Stimulated activated CD8-positive, alpha-beta memory T cell treated with anti-CD3 and anti-CD28 coated beads, Interleukin-12 subunit alpha, Interleukin-12 subunit beta, amount 100 ng/mL, for 24 hours (primary cell): ENCODE data around the gene ADGRL4.
"Not testable (repeated sequence)": the region's sequence is repeated elsewhere in the genome, so short reads cannot be mapped to it uniquely, and the experiment has no call there.

ENCODE experiments used
- DNase-seq: peaks from one replicate; pipeline ENCODE4 v3.0.0-alpha.2; 2020; ENCODE audit errors: extremely low read depth

Gene ADGRL4

DNA sequence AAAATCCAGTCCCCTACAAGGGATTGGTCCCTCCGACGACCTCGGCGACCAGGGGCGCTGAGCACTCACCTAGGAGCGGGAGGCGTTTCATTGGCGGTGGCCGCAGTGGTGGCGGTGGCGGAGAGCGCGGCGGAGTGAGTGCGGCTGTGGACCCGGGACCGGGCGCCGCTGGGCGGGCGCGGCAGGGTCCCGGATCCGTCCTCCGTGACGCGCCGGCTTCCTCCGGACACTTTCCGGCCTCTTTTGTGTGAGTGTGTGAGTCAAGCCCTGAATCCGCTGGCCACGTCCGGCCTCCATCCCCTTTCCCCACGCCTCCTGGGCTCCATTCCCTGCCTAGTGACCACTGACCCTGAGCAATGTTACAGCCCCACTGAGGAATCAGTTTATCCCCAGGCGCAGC, at the start of gene ADGRL4:
ADGRL4 (minus strand) TSS at position 167 of the 400 bp plus-strand sequence; CDS start at position 91, 76 bp downstream.
- no peak for DNase-seq

DNA sequence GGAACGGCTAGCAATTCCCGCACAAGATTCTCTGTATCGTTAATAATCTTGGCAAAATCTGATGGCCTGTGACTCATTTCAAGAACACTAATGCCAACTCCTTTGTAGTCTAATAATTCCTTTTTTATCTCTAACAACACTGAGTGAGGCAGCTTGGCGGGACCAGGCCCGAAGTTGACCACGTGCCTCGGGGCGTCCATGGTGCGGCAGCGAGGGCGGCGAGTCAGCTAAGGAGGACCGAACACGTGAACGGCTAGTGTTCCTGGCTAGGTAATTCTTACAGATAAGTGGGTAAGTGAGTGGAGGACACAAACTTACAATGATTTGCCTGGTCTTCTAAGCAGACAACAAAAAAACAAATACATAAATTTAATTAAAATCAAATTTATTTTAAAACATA, 49.3 kb upstream of the ADGRL4 start:
- DNase-seq, result no peak

DNA sequence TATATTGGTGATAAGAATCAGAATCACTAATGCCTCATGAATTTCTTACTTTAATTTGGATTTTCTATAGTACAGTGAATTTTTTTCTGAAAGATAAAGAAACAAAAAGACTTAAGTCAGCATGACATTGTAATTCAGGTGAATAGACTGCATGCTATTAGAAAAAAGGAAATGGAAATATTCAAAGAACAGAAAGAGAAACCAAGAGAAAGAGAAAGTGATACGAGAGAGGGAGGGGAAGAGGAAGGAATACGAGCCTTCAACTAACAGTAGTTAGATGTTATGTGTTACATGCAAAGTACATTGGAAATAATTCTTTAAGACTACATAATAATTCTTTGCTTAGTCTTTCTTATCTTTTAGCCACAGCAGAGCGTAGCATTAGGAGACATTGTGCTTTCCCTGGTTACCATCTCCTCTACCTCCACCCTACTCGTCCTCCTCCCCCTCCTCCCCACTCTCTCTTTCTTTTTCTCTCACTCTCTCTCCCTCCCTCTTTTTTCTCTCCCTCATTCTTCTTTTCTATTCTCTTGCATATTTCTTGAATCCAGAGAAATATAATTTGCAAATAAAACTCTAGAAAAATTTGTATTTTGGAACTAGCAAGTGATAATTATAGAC, 46.4 kb upstream of the ADGRL4 start:
- no peak for DNase-seq

DNA sequence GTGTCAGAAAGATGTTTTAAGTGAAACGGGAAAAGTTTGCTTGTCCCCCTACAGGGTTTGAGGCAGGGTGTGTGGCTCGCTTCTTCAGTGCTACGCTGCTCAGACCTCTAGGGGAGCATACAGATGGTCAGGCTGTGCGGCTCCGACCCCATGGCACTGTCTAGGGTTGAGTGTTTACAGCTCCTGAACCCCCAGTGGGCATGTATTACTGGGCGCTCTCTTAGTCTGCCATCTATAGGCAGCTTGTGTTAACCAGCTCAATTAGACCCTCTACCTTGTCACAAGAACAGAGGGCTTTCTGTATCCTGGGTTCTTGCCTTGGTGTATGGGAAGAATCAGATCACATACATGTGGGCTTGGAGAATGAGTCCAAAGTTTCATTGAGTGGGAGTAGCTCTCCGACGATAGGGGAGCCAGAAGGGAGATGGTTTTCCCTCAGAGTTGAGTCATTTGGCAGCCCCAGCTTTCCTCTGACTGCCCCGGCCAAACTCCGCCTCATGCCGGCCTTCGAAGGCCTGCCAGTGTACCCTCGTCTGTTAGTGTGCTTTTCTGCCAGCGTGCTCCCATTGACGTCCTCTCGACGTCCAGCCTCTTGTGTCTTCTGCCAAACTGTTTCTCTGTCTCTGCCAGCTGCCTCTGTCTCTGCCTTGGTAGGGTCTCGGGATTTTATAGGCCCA, 38.6 kb upstream of the ADGRL4 start:
- no peak for DNase-seq

DNA sequence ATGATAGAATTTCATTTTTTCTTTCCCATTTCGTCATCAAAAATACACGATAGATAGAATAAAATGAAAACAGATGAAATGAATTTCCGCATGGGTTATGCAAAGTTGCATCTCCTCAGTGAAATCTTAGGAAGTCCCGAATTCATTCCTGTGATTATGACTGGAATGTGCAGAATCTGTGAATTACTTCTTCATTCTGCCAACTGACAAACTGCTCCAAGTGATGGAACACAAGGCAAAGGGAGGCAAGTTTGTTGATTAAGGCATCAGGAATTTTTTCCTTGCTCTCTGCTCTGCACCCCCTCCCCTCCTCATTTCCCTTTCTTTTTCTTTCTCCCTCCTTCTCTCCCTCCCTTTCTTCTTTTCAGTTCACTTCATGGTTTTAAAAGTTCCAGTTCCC, 37.0 kb upstream of the ADGRL4 start:
- no peak for DNase-seq

DNA sequence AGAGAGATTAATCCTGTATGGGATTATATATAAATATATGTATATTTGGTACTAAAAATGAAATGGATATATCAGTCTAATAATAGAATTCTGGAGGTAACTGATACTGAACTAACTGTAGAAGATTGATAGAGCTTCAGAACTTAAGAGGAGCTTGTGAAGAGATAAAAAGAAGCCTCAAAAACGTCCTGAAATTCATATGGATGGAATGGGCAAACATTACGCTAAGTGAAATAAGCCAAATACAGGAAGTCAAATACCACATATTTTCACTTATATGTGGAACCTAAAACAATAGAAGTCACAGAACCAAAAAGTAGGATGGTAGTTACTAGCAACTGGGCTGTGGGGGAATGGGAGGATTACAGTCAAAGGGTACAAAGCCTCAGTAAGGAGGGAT, 36.0 kb upstream of the ADGRL4 start:
- no peak for DNase-seq

DNA sequence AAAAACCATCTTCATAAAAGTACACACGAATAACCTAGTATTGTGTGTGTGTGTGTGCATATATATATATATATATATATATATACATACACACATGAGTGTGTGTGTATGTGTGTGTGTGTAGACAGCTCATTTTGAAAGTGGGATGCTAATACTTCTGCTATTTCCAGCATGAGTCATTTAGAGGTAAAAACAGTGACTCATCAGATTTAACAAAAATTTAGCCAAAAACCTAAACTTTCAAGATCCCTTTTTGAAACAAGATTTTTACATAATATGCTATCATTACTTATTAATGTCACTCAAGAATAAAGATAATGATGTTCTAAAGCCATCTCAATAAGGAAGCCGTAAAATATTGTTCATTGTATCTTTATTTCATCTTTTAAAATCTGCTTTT, 35.6 kb upstream of the ADGRL4 start:
- no peak for DNase-seq

DNA sequence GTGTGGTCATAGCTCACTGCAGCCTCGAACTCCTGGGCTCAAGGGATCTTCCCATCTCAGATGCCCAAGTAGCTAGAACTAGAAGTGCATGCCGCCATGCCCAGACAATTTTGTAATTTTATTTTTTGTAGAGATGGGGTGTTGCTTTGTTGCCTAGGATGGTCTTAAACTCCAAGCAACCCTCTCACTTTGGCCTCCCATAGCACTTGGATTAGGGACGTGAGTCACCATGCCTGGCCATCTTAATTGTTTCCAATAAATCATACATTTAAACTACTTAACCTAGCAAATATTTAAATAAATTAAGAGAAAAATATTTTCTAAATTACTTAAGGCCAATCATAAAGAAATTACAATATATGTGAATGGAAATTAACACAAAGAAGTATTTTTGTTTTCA, 35.1 kb upstream of the ADGRL4 start:
- DNase-seq, result no peak

DNA sequence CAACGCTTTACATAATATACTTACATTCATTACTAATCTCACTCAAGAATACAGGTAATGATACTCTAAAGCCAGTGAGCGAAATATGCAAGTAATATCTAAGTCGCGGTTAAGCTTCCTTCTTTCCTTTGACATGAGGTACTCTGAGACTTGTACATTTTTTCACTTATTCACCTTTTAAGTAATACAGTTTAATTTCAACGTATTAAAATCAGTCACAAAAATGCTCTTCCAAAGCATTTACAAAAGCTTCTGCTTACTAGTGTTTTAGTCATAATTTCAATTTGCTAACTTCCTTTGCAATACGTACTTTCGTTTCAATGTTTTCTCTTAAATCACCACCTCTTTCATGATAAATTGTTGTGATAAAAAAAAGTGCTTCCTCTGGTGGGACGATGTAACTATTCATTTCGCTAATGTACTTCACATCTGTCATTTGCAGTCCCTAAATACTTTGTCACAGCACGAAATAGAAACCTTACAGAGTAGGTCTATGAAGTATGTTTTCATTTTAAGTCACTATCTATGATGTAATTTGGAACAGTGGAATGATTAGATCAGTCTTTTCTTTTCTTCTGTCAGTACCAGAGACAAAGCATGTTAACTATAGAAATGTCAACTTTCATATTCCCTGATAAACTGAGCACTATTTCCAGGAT, 34.0 kb upstream of the ADGRL4 start:
- DNase-seq, result no peak

DNA sequence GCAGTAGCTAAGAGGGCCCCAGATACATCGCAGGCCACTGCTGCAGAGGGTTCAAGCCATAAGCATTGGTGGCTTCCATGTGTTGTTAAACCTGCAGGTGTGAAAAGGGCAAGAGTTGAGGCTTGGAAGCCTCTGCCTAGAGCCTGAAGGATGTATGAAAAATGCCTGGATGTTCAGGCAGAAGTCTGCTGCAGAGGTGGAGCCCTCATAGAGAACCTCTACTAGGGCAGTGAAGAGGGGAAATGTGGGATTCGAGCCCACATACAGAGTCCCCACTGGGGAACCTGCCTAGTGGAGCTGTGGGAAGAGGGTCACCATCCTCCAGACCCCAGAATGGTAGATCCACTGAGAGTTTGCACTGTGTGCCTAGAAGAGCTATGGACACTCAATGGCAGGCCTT, 30.6 kb upstream of the ADGRL4 start:
- DNase-seq, result no peak

DNA sequence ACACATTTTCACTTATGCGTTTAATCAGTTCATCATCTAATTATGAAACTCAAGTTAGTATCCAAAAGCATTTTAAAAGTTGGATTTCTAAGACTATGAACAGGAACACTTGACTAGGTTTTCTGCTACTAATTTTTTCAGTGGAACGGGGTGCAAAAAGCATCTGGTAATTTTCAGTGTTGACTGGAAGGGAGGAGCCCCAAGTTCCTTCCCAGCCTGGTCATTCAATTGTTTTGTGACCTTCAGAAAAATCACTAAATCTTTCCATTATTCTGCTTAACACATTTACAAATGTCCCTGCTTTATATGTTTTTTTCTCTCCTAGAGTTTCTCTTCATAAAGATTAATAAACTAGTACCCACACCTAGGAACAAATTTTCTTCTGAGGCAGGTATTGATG, 6.0 kb upstream of the ADGRL4 start:
- no peak for DNase-seq

DNA sequence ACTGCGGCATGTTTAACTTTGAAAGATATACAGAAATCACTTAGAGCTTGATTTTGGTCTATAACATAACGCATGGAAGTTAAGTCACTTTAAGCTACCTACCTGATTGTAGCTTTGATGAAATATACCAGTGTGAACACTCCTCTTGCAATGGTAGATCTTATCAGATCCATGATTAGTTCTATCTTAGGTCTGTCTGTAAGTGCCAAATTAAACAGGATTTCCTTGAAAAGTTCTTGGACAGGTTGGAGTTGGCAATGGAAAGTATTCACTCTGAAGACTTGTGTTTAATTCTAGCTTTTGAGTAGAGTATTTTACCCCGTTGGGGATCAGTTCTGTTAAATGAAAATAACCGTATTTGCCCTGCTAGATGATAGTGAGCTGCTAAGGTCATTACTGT, 4.1 kb upstream of the ADGRL4 start:
- no peak for DNase-seq

DNA sequence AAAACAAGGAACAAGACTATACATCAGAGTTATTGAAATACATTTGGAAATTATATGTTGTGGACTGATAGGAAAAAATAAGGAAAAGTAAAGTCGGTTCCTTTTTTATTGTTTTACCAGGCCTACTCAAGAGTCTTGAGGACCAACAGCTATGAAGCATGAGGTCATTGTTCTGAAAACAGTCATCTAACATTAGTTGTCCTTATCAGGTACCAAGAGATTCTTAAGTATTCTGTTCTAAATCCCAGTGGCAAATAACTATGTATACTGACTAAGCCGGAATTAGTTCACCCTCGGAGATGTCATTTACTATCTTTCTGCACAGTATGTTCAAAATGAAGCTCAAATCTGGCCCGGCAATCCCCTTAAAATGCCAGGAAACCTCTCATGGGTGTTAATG, 585 bp downstream of the ADGRL4 start:
- DNase-seq, result no peak

DNA sequence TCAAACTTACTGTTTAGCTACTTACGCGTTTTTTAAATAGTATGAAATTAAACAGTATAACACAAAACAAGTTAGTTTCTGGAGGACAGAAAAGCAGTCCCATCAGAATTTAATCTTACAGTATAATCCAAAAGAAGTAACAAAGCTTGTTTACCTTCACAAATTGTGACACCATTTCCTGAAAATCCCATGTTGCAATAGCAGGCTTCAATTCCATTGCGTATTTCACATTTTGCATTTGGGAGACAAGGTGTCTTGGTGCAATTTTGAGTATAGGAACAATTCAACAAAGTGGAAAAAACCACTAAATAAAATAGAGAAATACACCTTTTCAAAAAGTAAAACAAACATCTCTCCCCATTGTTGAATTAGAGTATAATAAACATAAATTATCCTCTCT, 1.6 kb downstream of the ADGRL4 start:
- no peak for DNase-seq

DNA sequence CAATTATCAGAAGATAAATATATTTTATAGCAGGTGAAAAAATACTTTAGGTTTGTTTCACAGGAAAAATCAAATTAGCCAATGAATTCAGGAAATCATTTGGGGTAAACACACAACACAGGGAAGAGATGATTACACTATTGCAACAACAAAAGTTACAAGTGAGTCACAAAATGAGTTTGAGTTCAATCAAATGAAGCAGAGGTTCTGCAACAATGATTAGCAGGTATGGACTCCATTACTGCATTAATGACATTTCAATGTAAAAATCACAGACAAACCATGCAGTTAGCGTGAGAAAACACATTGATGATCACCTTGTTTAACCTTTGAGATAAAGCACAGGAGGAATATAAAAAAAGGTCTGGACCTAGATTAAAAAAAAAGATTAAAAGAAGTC, 9.7 kb downstream of the ADGRL4 start:
- DNase-seq, result no peak

DNA sequence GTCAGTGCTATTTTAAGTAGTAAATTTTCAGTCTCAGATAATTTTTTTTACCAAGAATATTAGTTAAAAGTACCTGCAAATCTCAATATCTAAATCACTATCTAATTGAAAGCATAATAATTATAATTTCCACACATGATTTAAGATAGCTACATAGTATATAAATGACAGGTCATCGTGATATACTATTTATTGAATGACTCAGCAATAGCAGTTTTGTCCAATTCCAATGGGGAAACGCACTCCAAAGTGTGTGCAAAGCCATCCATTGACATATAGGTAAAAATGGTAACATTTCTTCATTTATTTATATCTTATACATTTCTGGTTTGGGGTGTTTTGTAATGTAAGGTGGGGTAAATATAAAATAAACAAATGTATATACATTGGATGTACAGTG, 19.5 kb downstream of the ADGRL4 start:
- DNase-seq, result no peak

DNA sequence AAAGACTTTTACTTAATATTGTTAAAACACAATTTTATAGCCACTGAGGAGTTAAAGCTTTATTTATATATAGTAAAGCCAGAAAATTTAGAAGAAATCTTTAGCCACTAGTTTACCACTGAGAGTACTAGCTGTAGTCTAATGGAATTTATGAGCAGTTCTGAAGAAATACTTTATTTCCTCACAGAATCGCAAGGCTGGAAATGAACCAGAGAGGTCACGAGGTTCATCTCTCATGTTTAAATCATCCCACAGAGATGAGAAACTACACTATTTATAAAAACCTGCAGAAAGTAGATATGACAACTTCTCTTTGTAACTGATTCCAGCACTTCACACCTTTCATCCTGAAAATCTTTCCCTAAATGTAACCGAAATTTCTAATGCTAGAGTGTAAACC, 26.0 kb downstream of the ADGRL4 start:
- DNase-seq, result no peak

DNA sequence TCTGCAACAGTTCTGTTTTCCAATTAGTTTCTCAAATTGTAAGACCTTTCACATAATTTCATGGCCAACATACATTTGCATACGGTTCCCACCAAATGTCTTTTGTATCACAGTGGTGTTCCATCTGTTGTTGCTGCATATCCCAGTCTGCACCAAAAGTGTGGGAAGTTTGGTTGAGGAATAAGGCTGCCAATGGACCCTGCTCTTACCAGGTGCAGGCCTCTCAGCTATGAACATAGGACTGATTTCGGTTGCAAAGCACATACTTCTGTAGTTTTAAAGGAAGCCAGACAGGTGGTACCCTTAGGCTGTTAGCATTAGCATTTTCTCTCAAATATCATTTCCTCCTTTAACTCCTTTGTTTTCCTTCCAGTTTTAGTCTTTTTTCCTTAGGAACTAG, 33.8 kb downstream of the ADGRL4 start:
- no peak for DNase-seq

DNA sequence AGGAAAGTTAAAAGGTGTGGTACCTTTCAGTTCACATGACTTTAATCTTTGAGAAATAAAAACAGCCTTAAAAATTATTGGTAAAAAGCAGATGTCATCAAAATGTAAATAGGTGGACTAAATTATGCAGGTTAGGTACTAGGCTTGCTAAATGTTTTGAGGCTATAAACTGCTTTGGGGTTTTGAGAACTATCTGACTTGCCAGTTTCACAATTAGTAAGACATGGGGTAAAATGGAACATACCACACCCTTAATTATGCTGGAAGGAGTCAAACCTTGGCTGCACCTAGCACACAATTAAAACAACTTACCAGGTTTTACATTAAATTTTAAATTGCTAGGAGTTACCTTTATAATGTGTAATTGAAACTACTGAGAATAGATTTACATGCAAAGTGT, 39.4 kb downstream of the ADGRL4 start:
- DNase-seq, result not testable (repeated sequence)

DNA sequence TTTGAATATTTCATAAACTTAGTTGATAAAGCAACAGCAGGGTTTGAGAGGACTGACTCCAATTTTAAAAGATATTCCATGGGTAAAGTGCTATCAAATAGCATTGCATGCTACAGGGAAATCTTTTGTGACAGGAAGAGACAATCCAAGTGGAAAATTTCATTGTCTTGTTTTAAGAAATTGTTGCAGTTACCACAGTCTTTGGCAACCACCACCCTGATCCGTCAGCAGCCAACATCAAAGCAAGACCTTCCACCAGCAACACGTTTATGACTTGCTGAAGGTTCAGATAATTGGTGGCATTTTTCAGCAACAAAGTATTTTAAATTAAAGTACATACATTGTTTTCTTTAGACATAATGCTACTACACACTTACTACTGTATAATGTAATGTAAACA, 47.8 kb downstream of the ADGRL4 start:
- no peak for DNase-seq

DNA sequence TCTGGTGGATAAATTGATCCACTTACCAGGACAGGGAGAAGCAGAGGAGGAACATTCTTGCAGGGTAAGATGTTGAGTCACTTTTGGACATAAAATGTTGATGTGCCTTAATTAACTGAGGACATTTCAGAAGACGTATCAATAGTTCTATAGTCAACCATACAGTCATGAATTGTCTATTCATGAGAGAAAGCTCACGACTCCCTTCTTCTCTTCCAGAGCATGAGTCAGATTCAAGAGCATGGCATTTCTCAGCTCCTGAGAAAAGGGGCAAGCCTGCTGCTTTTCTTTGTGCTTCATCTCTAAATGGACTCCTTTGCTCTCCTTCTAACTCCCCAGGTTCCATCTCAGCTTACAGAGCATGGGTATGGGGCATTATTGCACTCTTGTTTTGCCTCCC, 55.7 kb downstream of the ADGRL4 start:
- no peak for DNase-seq

DNA sequence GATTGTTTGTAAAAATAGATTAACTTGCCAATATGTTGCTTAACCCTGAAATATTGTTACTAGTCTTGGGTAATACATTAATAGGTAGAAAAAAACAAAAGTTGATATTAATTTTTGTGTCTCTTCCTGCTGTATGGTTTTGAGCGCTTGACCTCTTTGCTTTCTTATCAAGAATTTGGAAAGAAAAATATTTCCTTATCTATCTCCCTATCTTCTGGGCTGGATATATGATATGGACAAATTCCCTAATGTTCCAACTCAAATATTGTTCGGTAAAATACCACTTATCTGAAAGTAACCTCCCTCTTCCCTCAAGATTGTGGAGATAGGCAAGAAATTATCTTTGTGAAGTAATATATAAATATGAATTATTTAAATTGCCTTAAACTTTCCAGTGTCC, 57.3 kb downstream of the ADGRL4 start:
- no peak for DNase-seq

DNA sequence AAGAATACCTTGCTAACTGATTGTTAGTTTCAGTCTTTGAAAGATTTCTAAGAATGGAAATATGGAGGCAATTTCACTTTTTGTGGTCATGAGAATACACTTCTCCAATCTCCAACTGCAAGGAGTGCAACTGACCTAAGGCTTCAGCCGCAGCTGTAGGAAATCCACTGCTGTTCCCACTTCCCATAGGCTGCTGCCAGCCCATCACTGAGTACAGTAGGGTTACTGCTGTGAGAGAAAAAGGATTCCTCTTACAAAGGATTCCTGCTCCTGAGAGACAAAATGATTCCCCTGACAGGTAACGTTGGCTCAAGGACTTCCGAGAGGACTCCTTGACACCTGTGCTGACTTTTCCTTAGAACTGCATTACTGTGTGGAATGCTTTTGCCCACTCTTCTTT, 87.4 kb downstream of the ADGRL4 start:
- no peak for DNase-seq

DNA sequence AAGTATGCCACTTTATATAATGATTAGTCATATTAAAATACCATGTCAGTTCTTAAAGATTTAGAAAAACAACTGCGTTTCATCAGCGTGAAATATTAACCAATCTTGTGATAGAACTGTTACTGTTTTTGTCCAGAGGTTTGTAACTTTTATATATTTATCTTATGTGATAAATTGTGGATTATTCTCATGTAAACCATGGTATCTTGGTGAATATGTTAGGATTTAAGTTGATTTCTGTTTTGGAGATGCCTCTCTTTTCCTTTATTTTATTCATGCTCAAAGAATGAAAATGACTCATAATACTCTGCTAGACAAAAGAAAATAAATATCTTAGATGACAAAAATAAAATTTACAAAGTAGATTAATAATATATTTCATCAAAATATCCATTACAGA, 88.4 kb downstream of the ADGRL4 start:
- no peak for DNase-seq
